IPS-18c (cell line): ENCODE data around the gene NRXN2.
"Not testable (repeated sequence)": the region's sequence is repeated elsewhere in the genome, so short reads cannot be mapped to it uniquely, and the experiment has no call there.

ENCODE experiments used
- H3K4me3 ChIP-seq: 2 replicates; pipeline ENCODE4 v1.7.0; 2013; ENCODE audit warnings: low read depth, mild to moderate bottlenecking, low read length, moderate library complexity; ENCODE audit not compliant: insufficient read depth
- H3K9me3 ChIP-seq: one replicate; pipeline ENCODE4 v1.6.1; 2013; ENCODE audit warnings: mild to moderate bottlenecking, low read length, moderate library complexity; ENCODE audit not compliant: control insufficient read depth, insufficient read depth

NRXN2 gene

GRCh38 chr11:64718084-64718779, 4.8 kb downstream of the NRXN2 start:
- Histone ChIP-seq H3K9me3 (no peaks in the 10 kb centered on the region), H3K4me3 (no peak overlapping the region)

- Histone ChIP-seq H3K9me3 (no peaks in the 10 kb centered on the region), H3K4me3 (no peak overlapping the region)
These were observed 5.8 kb downstream of the NRXN2 start for GRCh38 chr11:64717268-64717578.

- H3K9me3 ChIP-seq = no peaks in the 10 kb centered on the region
- H3K4me3 ChIP-seq = no peak overlapping the region
These were observed 6.3 kb downstream of the NRXN2 start for GRCh38 chr11:64716473-64717267.

- H3K9me3 ChIP-seq = no peaks in the 10 kb centered on the region
- no peak overlapping the region for H3K4me3 ChIP-seq
These were observed 7.1 kb downstream of the NRXN2 start for GRCh38 chr11:64715756-64716472.

GRCh38 chr11:64715110-64715509, 7.9 kb downstream of the NRXN2 start:
- Histone ChIP-seq H3K4me3 (no peak overlapping the region), H3K9me3 (no peaks in the 10 kb centered on the region)

- H3K9me3 ChIP-seq = no peaks in the 10 kb centered on the region
- no peak overlapping the region for H3K4me3 ChIP-seq
These were observed 8.3 kb downstream of the NRXN2 start for GRCh38 chr11:64714666-64715065.

GRCh38 chr11:64713781-64714363, 9.1 kb downstream of the NRXN2 start:
- Histone ChIP-seq H3K4me3 (peak overlapping the region; percentile 44; the same call in 1 of the 2 replicates), H3K9me3 (no peaks in the 10 kb centered on the region)

GRCh38 chr11:64713016-64713707, 9.8 kb downstream of the NRXN2 start:
- no peaks in the 10 kb centered on the region for H3K9me3 ChIP-seq
- peak overlapping the region; percentile 44 for H3K4me3 ChIP-seq

- H3K9me3 ChIP-seq = no peaks in the 10 kb centered on the region
- H3K4me3 ChIP-seq = peak overlapping the region; percentile 44
These were observed 10.5 kb downstream of the NRXN2 start for GRCh38 chr11:64712430-64713015.

GRCh38 chr11:64711956-64712362, 11.0 kb downstream of the NRXN2 start:
- H3K4me3 ChIP-seq = no peak overlapping the region
- no peaks in the 10 kb centered on the region for H3K9me3 ChIP-seq

GRCh38 chr11:64711138-64711955, 11.7 kb downstream of the NRXN2 start:
- H3K9me3 ChIP-seq = no peaks in the 10 kb centered on the region
- peak overlapping the region; percentile 17; the same call in 1 of the 2 replicates for H3K4me3 ChIP-seq

GRCh38 chr11:64710418-64711137, 12.4 kb downstream of the NRXN2 start:
- Histone ChIP-seq H3K4me3 (no peak overlapping the region), H3K9me3 (no peaks in the 10 kb centered on the region)

- Histone ChIP-seq H3K4me3 (no peak overlapping the region), H3K9me3 (no peaks in the 10 kb centered on the region)
These were observed 17.5 kb downstream of the NRXN2 start for GRCh38 chr11:64705501-64705900.

- Histone ChIP-seq H3K4me3 (no peak overlapping the region), H3K9me3 (no peaks in the 10 kb centered on the region)
These were observed 19.9 kb downstream of the NRXN2 start for GRCh38 chr11:64703048-64703447.

GRCh38 chr11:64701956-64702355, 21.0 kb downstream of the NRXN2 start:
- H3K4me3 ChIP-seq, H3K9me3 ChIP-seq: not testable (repeated sequence)

GRCh38 chr11:64698427-64698826, 24.6 kb downstream of the NRXN2 start:
- Histone ChIP-seq H3K4me3 (no peak overlapping the region), H3K9me3 (no peaks in the 10 kb centered on the region)
